HepG2 (cell line): ENCODE results near the gene UBAP1L. TPM values are rescaled to one million over a fixed set of nuclear protein-coding genes. Genes with fewer than 3 reads are reported as not detected.

Source experiments
- ARID4A ChIP-seq: sonication (generic); formaldehyde crosslinking; IDR thresholded peaks from 2 replicates; pipeline ENCODE4 v1.5.0; 2020; ENCODE audit warnings: mild to moderate bottlenecking, missing genetic modification reagents, borderline replicate concordance
- ATF7 ChIP-seq, 2 experiments: fragments of 450-650 bp in 1 of 2; sonication (generic) in 1 of 2; formaldehyde crosslinking in 1 of 2; IDR thresholded peaks; 2 replicates each; pipeline versions ENCODE4 v1.4.0 to v1.6.1; 2016 to 2020; ENCODE audit warnings: antibody characterized with exemption in 1 of 2, mild to moderate bottlenecking in 1 of 2, missing genetic modification reagents in 1 of 2
- CBFB ChIP-seq: sonication (generic); formaldehyde crosslinking; IDR thresholded peaks from 2 replicates; pipeline ENCODE4 v1.4.0; 2020; ENCODE audit warnings: missing genetic modification reagents
- FOXP4 ChIP-seq: sonication (generic); formaldehyde crosslinking; IDR thresholded peaks from 2 replicates; pipeline ENCODE4 v1.4.0; 2020; ENCODE audit warnings: missing genetic modification reagents
- HNRNPL ChIP-seq: fragments of 200-400 bp; formaldehyde crosslinking; IDR thresholded peaks from 2 replicates; pipeline ENCODE4 v1.6.1; 2017; ENCODE audit warnings: mild to moderate bottlenecking, low read depth, low read length
- IRF1 ChIP-seq: sonication (generic); formaldehyde crosslinking; IDR thresholded peaks from 2 replicates; pipeline ENCODE4 v1.4.0; 2020; ENCODE audit warnings: low read depth, mild to moderate bottlenecking, missing genetic modification reagents
- KAT8 ChIP-seq: IDR thresholded peaks from 2 replicates; pipeline ENCODE4 v1.6.1; 2016; ENCODE audit warnings: missing genetic modification reagents, missing compliant biosample characterization
- NCOA5 ChIP-seq: sonication (generic); formaldehyde crosslinking; IDR thresholded peaks from 2 replicates; pipeline ENCODE4 v1.4.0; 2020; ENCODE audit warnings: missing genetic modification reagents
- RAD51 ChIP-seq: fragments of 450-650 bp; IDR thresholded peaks from 2 replicates; pipeline ENCODE4 v1.6.1; 2016; ENCODE audit warnings: borderline replicate concordance
- RELA ChIP-seq: sonication (generic); formaldehyde crosslinking; IDR thresholded peaks from 2 replicates; pipeline ENCODE4 v1.4.0; 2020; ENCODE audit warnings: missing genetic modification reagents
- SAP130 ChIP-seq: IDR thresholded peaks from 2 replicates; pipeline ENCODE4 v1.6.1; 2016; ENCODE audit warnings: low read depth
- SIX1 ChIP-seq: sonication (generic); formaldehyde crosslinking; IDR thresholded peaks from 2 replicates; pipeline ENCODE4 v1.4.0; 2020; ENCODE audit warnings: missing genetic modification reagents, borderline replicate concordance
- SMAD1 ChIP-seq: sonication (generic); formaldehyde crosslinking; IDR thresholded peaks from 2 replicates; pipeline ENCODE4 v1.4.0; 2020; ENCODE audit warnings: missing genetic modification reagents, low read depth, mild to moderate bottlenecking, borderline replicate concordance
- SOX6 ChIP-seq, 2 experiments: fragments of 450-650 bp in 1 of 2; sonication (generic) in 1 of 2; formaldehyde crosslinking in 1 of 2; IDR thresholded peaks; 2 replicates each; pipeline versions ENCODE4 v1.4.0 to v1.6.1; 2017 to 2020; ENCODE audit warnings: antibody characterized with exemption in 1 of 2, mild to moderate bottlenecking in 1 of 2, missing genetic modification reagents in 1 of 2
- ZBTB3 ChIP-seq: sonication (generic); formaldehyde crosslinking; IDR thresholded peaks from 2 replicates; pipeline ENCODE4 v1.4.0; 2020; ENCODE audit warnings: low read depth, mild to moderate bottlenecking, moderate library complexity, missing genetic modification reagents, borderline replicate concordance
- ZBTB42 ChIP-seq: sonication (generic); formaldehyde crosslinking; IDR thresholded peaks from 2 replicates; pipeline ENCODE4 v1.5.0; 2020; ENCODE audit warnings: mild to moderate bottlenecking, missing genetic modification reagents
- ZNF224 ChIP-seq: sonication (generic); formaldehyde crosslinking; IDR thresholded peaks from 2 replicates; pipeline ENCODE4 v1.5.0; 2020; ENCODE audit warnings: mild to moderate bottlenecking, missing genetic modification reagents
- ZNF329 ChIP-seq: sonication (generic); formaldehyde crosslinking; IDR thresholded peaks from 2 replicates; pipeline ENCODE4 v1.9.0; 2021; ENCODE audit warnings: low read depth, mild to moderate bottlenecking, missing genetic modification reagents
- ZNF446 ChIP-seq: sonication (generic); formaldehyde crosslinking; IDR thresholded peaks from 2 replicates; pipeline ENCODE4 v1.5.0; 2020; ENCODE audit warnings: mild to moderate bottlenecking, missing genetic modification reagents
- ZNF496 ChIP-seq: sonication (generic); formaldehyde crosslinking; IDR thresholded peaks from 2 replicates; pipeline ENCODE4 v1.8.1; 2023; ENCODE audit warnings: mild to moderate bottlenecking, moderate library complexity, missing genetic modification reagents; ENCODE audit not compliant: insufficient replicate concordance
- ZNF740 ChIP-seq: sonication (generic); formaldehyde crosslinking; IDR thresholded peaks from 2 replicates; pipeline ENCODE4 v1.4.0; 2020; ENCODE audit warnings: missing genetic modification reagents
- ZNF749 ChIP-seq: sonication (generic); formaldehyde crosslinking; IDR thresholded peaks from 2 replicates; pipeline ENCODE4 v1.8.0; 2022; ENCODE audit warnings: mild to moderate bottlenecking, missing genetic modification reagents, moderate library complexity, borderline replicate concordance
- ZNF790 ChIP-seq: sonication (generic); formaldehyde crosslinking; IDR thresholded peaks from 2 replicates; pipeline ENCODE4 v1.8.0; 2022; ENCODE audit warnings: missing genetic modification reagents, mild to moderate bottlenecking, borderline replicate concordance
- polyA plus RNA-seq, 8 experiments: library from polyadenylated mRNA; depleted of rRNA in 3 of 8; stranded (reverse) in 7 of 8; unstranded in 1 of 8; fragments of >200 nt; fragmentation: Illumina TruSeq in 4 of 8; extraction: Trizol in 4 of 8; gene quantifications; 2 replicates each; pipeline versions ENCODE4 v1.2.1 to v1.2.3, GENCODE V29; 2011 to 2016; ENCODE audit warnings: low read depth in 4 of 8, missing spikeins in 1 of 8, mixed read lengths in 1 of 8; ENCODE audit not compliant: insufficient read depth in 1 of 8
- total RNA-seq, 5 experiments: library from RNA; depleted of rRNA; stranded (reverse); fragments of >200 nt; fragmentation: Illumina TruSeq; extraction: Trizol; gene quantifications; 2 replicates each; pipeline ENCODE4 v1.2.3, GENCODE V29; 2016; ENCODE audit warnings: low read depth in 1 of 5

The UBAP1L gene
- total and polyA plus RNA-seq, 2 of the 13 experiments (the other 11 are each of a cell fraction or from before 2014, with no cell fraction given), result 0.86 to 1.4 TPM

GRCh38 chr15:65133548-65134200, 18.7 kb upstream of the UBAP1L start, which contains the start of gene PDCD7 (continued):
- peak; percentile 85; the same call in 1 of the 2 replicates for TF ChIP-seq ARID4A (CRISPR knock-in tag)
- no peak for TF ChIP-seq HNRNPL
- TF ChIP-seq ZNF749 (CRISPR knock-in tag), result no peak
- TF ChIP-seq FOXP4, result no peak; the same call in 1 of the 2 replicates
- peak; percentile 52; the same call in 1 of the 2 replicates for TF ChIP-seq SIX1 (CRISPR knock-in tag)
- TF ChIP-seq ZNF496 (CRISPR knock-in tag), result no peak
- TF ChIP-seq SAP130 (CRISPR knock-in tag), result peak; percentile 93
- no peak for TF ChIP-seq RAD51
- TF ChIP-seq KAT8 (CRISPR knock-in tag), result peak; percentile 99
- TF ChIP-seq ZNF790 (CRISPR knock-in tag), result no peak
- no peak for TF ChIP-seq RELA (CRISPR knock-in tag)
- TF ChIP-seq CBFB (CRISPR knock-in tag), result 0 out of 2 replicates have a peak, but pooled peaks have one; percentile 33
- TF ChIP-seq SOX6 (IDR thresholded peaks at IDR 0.05), result no peak
- 0 out of 2 replicates have a peak, but pooled peaks have one; percentile 15 for TF ChIP-seq SOX6 (CRISPR knock-in tag; IDR thresholded peaks at IDR 0.05)
- no peak for TF ChIP-seq ZNF224 (CRISPR knock-in tag)
- TF ChIP-seq SMAD1, result no peak
- no peak for TF ChIP-seq ATF7 (IDR thresholded peaks at IDR 0.05)
- TF ChIP-seq ATF7 (CRISPR knock-in tag; IDR thresholded peaks at IDR 0.05), result no peak
- TF ChIP-seq NCOA5 (CRISPR knock-in tag), result no peak
- no peak for TF ChIP-seq IRF1 (CRISPR knock-in tag)
- no peak for TF ChIP-seq ZNF329 (CRISPR knock-in tag)
- peak; percentile 38; the same call in 1 of the 2 replicates for TF ChIP-seq ZNF446 (CRISPR knock-in tag)
- no peak for TF ChIP-seq ZNF740 (CRISPR knock-in tag)
- TF ChIP-seq ZBTB3 (CRISPR knock-in tag), result no peak
- no peak for TF ChIP-seq ZBTB42 (CRISPR knock-in tag)
